Uterus (tissue), 2 donors: ENCODE data around the gene GASK1B.

Experiments
- POLR2A ChIP-seq, 2 donors: fragments of 450-650 bp; IDR thresholded peaks; one replicate each; pipeline ENCODE4 v1.6.1; 2016; ENCODE audit warnings: antibody characterized with exemption in 2 of 2, mild to moderate bottlenecking in 1 of 2, moderate library complexity in 1 of 2
- TF ChIP-seq, protein P1 (sequence below), 4 experiments: fragments of 200-600 bp in 2 of 4; fragments of 450-650 bp in 2 of 4; sonication (generic) in 2 of 4; IDR thresholded peaks; one replicate each; pipeline ENCODE4 v1.5.1; 2016 to 2019; ENCODE audit warnings: antibody characterized with exemption in 4 of 4, mild to moderate bottlenecking in 2 of 4, moderate library complexity in 1 of 4

DNA sequence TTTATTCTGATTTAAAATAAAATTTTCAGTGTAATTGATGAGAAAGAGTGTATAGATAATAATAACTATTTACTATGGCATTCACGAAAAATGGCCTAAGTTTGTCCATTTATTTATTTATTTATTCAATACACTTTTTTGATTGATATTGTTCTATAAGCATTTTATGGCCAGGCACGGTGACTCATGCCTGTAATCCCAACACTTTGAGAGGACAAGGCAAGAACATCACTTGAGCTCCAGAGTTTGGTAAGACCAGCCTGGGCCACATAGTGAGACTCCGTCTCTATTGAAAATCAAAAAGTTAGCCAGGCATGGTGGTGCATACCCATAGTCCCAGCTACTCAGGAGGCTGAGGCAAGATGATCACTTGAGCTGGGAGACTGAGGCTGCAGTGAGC lies 25.7 kb downstream of the GASK1B start:
- TF ChIP-seq, protein P1, sequence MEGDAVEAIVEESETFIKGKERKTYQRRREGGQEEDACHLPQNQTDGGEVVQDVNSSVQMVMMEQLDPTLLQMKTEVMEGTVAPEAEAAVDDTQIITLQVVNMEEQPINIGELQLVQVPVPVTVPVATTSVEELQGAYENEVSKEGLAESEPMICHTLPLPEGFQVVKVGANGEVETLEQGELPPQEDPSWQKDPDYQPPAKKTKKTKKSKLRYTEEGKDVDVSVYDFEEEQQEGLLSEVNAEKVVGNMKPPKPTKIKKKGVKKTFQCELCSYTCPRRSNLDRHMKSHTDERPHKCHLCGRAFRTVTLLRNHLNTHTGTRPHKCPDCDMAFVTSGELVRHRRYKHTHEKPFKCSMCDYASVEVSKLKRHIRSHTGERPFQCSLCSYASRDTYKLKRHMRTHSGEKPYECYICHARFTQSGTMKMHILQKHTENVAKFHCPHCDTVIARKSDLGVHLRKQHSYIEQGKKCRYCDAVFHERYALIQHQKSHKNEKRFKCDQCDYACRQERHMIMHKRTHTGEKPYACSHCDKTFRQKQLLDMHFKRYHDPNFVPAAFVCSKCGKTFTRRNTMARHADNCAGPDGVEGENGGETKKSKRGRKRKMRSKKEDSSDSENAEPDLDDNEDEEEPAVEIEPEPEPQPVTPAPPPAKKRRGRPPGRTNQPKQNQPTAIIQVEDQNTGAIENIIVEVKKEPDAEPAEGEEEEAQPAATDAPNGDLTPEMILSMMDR (IDR thresholded peaks at IDR 0.05): no peak
- TF ChIP-seq POLR2A (IDR thresholded peaks at IDR 0.05): no peak
